ENCODE data around the gene SPDEF. TPM values are rescaled to one million over a fixed set of nuclear protein-coding genes. Genes with fewer than 3 reads are reported as not detected.

Gene SPDEF
- polyA plus RNA-seq, 1 experiment: 0.04 TPM

GRCh38 chr6:34560366-34561226, 4.5 kb upstream of the SPDEF start:
- Histone ChIP-seq H3K9me3 (ENCODE audit: control insufficient read depth, insufficient read depth, low read length) (peaks cover 10% of the 10 kb centered on the region; the same call in 1 of the 2 replicates), H3K27me3 (ENCODE audit: control insufficient read depth, insufficient read depth, low read length) (peaks cover 6% of the 10 kb centered on the region), H3K27ac (ENCODE audit: low read depth, low read length) (no peak overlapping the region), H3K4me3 (ENCODE audit: low read depth, low read length) (no peak overlapping the region)
- TF ChIP-seq CTCF (IDR thresholded peaks at IDR 0.05; ENCODE audit: low read depth, low read length): 0 out of 2 replicates have a peak, but pooled peaks have one; percentile 2
- ChIA-PET CTCF (no interaction called here), POLR2A (interaction anchor here (0.6 to 1.6 kb wide), 2 partner anchors 12 to 288 kb away, joined by 3 to 4 read pairs; no protein-coding TSS in a partner anchor)
- no peak for DNase-seq (ENCODE audit: low read depth, low spot score)

GRCh38 chr6:34559651-34560365, 3.7 kb upstream of the SPDEF start:
- DNase-seq (ENCODE audit: low read depth, low spot score): no peak
- no peak overlapping the region for H3K27ac ChIP-seq (ENCODE audit: low read depth, low read length)
- POLR2A ChIA-PET: interaction anchor here (0.6 to 1.6 kb wide), 2 partner anchors 11 to 288 kb away, joined by 3 to 4 read pairs; no protein-coding TSS in a partner anchor
- TF ChIP-seq CTCF (IDR thresholded peaks at IDR 0.05; ENCODE audit: low read depth, low read length): no peak
- H3K4me3 ChIP-seq (ENCODE audit: low read depth, low read length): no peak overlapping the region
- CTCF ChIA-PET: no interaction called here
- H3K27me3 ChIP-seq (ENCODE audit: control insufficient read depth, insufficient read depth, low read length): peaks cover 4% of the 10 kb centered on the region
- H3K9me3 ChIP-seq (ENCODE audit: control insufficient read depth, insufficient read depth, low read length): peaks cover 10% of the 10 kb centered on the region; the same call in 1 of the 2 replicates

GRCh38 chr6:34558172-34558714, 2.1 kb upstream of the SPDEF start:
- CTCF ChIA-PET: interaction anchor here (0.6 kb wide), 1 partner anchor 99 kb away, joined by 3 read pairs; no protein-coding TSS in a partner anchor
- Histone ChIP-seq H3K4me3 (ENCODE audit: low read depth, low read length) (no peak overlapping the region), H3K9me3 (ENCODE audit: control insufficient read depth, insufficient read depth, low read length) (peaks cover 10% of the 10 kb centered on the region; the same call in 1 of the 2 replicates), H3K27me3 (ENCODE audit: control insufficient read depth, insufficient read depth, low read length) (peaks cover 3% of the 10 kb centered on the region), H3K27ac (ENCODE audit: low read depth, low read length) (no peak overlapping the region)
- no peak for DNase-seq (ENCODE audit: low read depth, low spot score)
- TF ChIP-seq CTCF (IDR thresholded peaks at IDR 0.05; ENCODE audit: low read depth, low read length): no peak
- POLR2A ChIA-PET: no interaction called here

- Histone ChIP-seq H3K27ac (ENCODE audit: low read depth, low read length) (no peak overlapping the region), H3K4me3 (ENCODE audit: low read depth, low read length) (no peak overlapping the region), H3K27me3 (ENCODE audit: control insufficient read depth, insufficient read depth, low read length) (peaks cover 5% of the 10 kb centered on the region), H3K9me3 (ENCODE audit: control insufficient read depth, insufficient read depth, low read length) (peaks cover 10% of the 10 kb centered on the region; the same call in 1 of the 2 replicates)
- no peak for DNase-seq (ENCODE audit: low read depth, low spot score)
- CTCF ChIA-PET: no interaction called here
- POLR2A ChIA-PET: no interaction called here
- TF ChIP-seq CTCF (IDR thresholded peaks at IDR 0.05; ENCODE audit: low read depth, low read length): no peak
Observed at GRCh38 chr6:34557228-34557627, 1.1 kb upstream of the SPDEF start.

All from AG04450 (cell line).